HFFc6 (cell line): Measurements from ENCODE around the gene PAQR5. TPM values are rescaled to one million over a fixed set of nuclear protein-coding genes. Genes with fewer than 3 reads are reported as not detected.
A peak's percentile ranks its signal among the peaks of the same experiment; 100 is the strongest.

Experiments
- DNase-seq: peaks from one replicate; pipeline ENCODE4 v3.0.0-alpha.2; 2018
- H3K27ac Mint-ChIP-seq: 2 replicates; pipeline ENCODE4 v1.8.0; 2020; ENCODE audit warnings: mild to moderate bottlenecking, mixed read lengths
- H3K27me3 Mint-ChIP-seq: 2 replicates; pipeline ENCODE4 v1.8.0; 2021; ENCODE audit warnings: mild to moderate bottlenecking, moderate library complexity, mixed read lengths; ENCODE audit not compliant: insufficient read depth
- H3K36me3 Mint-ChIP-seq: 2 replicates; pipeline ENCODE4 v1.8.0; 2021; ENCODE audit warnings: low read depth, mixed read lengths
- H3K4me1 Mint-ChIP-seq: 2 replicates; pipeline ENCODE4 v1.8.0; 2020; ENCODE audit warnings: low read depth, mixed read lengths
- H3K4me3 Mint-ChIP-seq: 2 replicates; pipeline ENCODE4 v1.8.0; 2020; ENCODE audit warnings: mild to moderate bottlenecking, moderate library complexity, mixed read lengths
- H3K9me3 Mint-ChIP-seq: 2 replicates; pipeline ENCODE4 v1.8.0; 2020; ENCODE audit warnings: mild to moderate bottlenecking, mixed read lengths
- CTCF ChIP-seq: fragments of 200-600 bp; sonication (generic); IDR thresholded peaks from 2 replicates; pipeline ENCODE4 v1.5.0; 2021; ENCODE audit warnings: antibody characterized with exemption, mild to moderate bottlenecking
- total RNA-seq, 6 experiments: library from RNA; stranded (reverse); fragmentation: NEBNext Ultra II Directional; extraction: Animal tissue kit (Norgen Biotek cat#: 25700); gene quantifications; 2 replicates in 1 of 6; 3 replicates in 5 of 6; pipeline ENCODE4 v1.2.3, GENCODE V29; 2021

PAQR5 gene
- total RNA-seq, 6 experiments from 2014 or later: 1.3 to 2.2 (median 1.6) TPM

GRCh38 chr15:69421498-69421897 is 122.8 kb downstream of the PAQR5 start:
- Mint-ChIP-seq H3K27me3 (no peaks in the 10 kb centered on the region), H3K4me3 (no peak overlapping the region), H3K27ac (no peak overlapping the region), H3K36me3 (peaks cover 40% of the 10 kb centered on the region), H3K4me1 (peaks cover 59% of the 10 kb centered on the region), H3K9me3 (no peaks in the 10 kb centered on the region)
- no peak for DNase-seq
- TF ChIP-seq CTCF: no peak

DNA sequence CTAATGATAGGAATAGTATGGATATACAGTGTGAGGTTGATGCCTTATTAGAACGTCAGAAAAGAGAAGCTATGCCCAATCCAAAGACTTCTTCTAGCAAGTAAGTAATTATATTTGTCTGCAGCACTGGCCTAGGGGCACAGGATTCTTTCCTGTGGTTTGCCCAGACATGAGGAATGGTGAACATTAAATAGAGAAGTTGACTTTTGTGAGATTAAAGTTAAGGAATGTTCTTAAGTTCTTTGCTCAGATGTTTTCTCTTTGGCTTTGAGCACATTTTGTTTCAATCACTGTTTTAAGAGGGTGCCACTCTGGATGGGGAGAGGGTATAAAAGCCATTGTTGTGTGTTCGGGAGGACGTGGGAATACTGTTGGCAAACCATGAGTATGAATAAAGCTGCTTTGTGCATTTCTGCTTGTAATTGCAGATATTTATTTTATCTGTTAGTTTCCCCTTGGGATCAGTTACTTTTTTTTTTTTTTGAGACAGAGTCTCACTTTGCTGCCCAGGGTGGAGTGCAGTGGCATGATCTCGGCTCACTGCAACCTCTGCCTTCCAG is 123.7 kb downstream of the PAQR5 start:
- H3K27ac Mint-ChIP-seq: no peak overlapping the region
- H3K4me1 Mint-ChIP-seq: peaks cover 54% of the 10 kb centered on the region
- no peaks in the 10 kb centered on the region for H3K9me3 Mint-ChIP-seq
- H3K4me3 Mint-ChIP-seq: no peak overlapping the region
- no peak for TF ChIP-seq CTCF
- no peak for DNase-seq
- peaks cover 43% of the 10 kb centered on the region for H3K36me3 Mint-ChIP-seq
- H3K27me3 Mint-ChIP-seq: no peaks in the 10 kb centered on the region

DNA sequence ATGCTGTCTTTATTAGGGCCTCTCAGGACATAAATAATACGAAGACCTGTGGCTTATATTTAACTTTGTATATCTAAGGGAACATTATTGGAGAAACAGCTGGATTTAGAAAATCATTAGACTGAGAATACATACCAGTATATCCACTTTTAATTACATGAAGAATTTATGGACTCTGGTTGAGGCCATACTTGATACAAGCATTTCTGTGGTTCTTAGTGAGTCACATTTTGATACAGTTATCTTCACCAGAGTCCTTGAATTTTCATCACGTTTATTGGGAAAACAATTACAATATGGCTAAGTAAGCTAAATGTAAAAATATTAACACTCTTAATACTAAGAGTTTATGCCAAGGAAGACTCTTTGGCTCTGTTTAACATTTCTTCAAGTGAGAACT is 125.3 kb downstream of the PAQR5 start:
- Mint-ChIP-seq H3K27me3 (no peaks in the 10 kb centered on the region), H3K27ac (no peak overlapping the region), H3K36me3 (peaks cover 42% of the 10 kb centered on the region), H3K4me1 (peaks cover 41% of the 10 kb centered on the region), H3K9me3 (no peaks in the 10 kb centered on the region), H3K4me3 (no peak overlapping the region)
- no peak for TF ChIP-seq CTCF
- DNase-seq: no peak

- H3K4me1 Mint-ChIP-seq: peaks cover 34% of the 10 kb centered on the region
- DNase-seq: peak; percentile 27
- no peak for TF ChIP-seq CTCF
- H3K27me3 Mint-ChIP-seq: no peaks in the 10 kb centered on the region
- peak overlapping the region; percentile 20; the same call in 1 of the 2 replicates for H3K4me3 Mint-ChIP-seq
- H3K9me3 Mint-ChIP-seq: no peaks in the 10 kb centered on the region
- H3K36me3 Mint-ChIP-seq: peaks cover 36% of the 10 kb centered on the region
- H3K27ac Mint-ChIP-seq: peak overlapping the region; percentile 58; the same call in 1 of the 2 replicates
These were observed 126.2 kb downstream of the PAQR5 start for GRCh38 chr15:69424748-69425413.

- H3K4me3 Mint-ChIP-seq: no peak overlapping the region
- no peaks in the 10 kb centered on the region; the same call in 1 of the 2 replicates for H3K27me3 Mint-ChIP-seq
- peaks cover 51% of the 10 kb centered on the region for H3K36me3 Mint-ChIP-seq
These were observed 135.1 kb downstream of the PAQR5 start for GRCh38 chr15:69433831-69434230.

More at GRCh38 chr15:69433831-69434230, 135.1 kb downstream of the PAQR5 start:
- no peak for DNase-seq
- H3K9me3 Mint-ChIP-seq: no peaks in the 10 kb centered on the region
- no peak for TF ChIP-seq CTCF
- peaks cover 15% of the 10 kb centered on the region for H3K4me1 Mint-ChIP-seq
- 0 out of 2 replicates have a peak overlapping the region, but pooled peaks have one; percentile 0 for H3K27ac Mint-ChIP-seq
